ENCODE data around the gene ITGAD. TPM values are rescaled to one million over a fixed set of nuclear protein-coding genes. Genes with fewer than 3 reads are reported as not detected.

Gene ITGAD
- total and polyA plus RNA-seq, 2 of the 13 experiments (the other 11 are each of a cell fraction or from before 2014, with no cell fraction given), result not detected

DNA sequence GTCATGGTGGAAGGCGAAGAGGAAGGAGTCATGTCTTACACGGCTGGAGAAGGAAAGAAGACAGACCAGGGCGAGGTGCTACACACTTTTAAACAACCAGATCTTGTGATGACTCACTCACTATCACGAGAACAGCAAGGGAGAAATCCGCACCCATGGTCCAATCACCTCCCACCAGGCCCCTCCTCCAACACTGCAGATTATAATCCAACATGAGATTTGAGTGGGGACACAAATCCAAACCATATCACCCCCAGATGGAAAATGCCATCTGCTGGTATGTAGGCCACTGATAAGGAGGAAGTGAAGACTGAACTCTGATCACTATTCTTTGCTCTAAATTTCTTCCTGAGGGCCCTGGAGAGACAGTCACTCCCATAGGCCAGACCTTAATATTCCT lies 45.7 kb upstream of the ITGAD start:
- in situ Hi-C loops (cut with HindIII; ENCODE audit: extremely low pct_ligation_motif_present, low pct_unique_long_range_greater_than_20kb), result no loop called here
- no peaks in the 10 kb centered on the region for H3K36me3 ChIP-seq (replicated peaks in 1 of 2; ENCODE audit: control insufficient read depth in 1 of 2, insufficient read depth in 2 of 2, low read length in 2 of 2)
- H3K9me3 ChIP-seq (ENCODE audit: low read length), result no peaks in the 10 kb centered on the region
- H3K4me3 ChIP-seq (replicated peaks in 1 of 3; ENCODE audit: insufficient read depth in 1 of 3, low read depth in 2 of 3, low read length in 3 of 3), result no peak overlapping the region
- H4K20me1 ChIP-seq (ENCODE audit: insufficient read depth, low read length), result no peaks in the 10 kb centered on the region
- ChIA-PET CTCF (ENCODE audit: low intra/inter-chr PET ratio, low total read pairs) (no interaction called here), POLR2A (no interaction called here)
- ATAC-seq (no peak), DNase-seq (ENCODE audit: low spot score) (no peak), FAIRE-seq (no peak)
- intact Hi-C loops (cut with micrococcal nuclease; ENCODE audit: unreplicated experiment), result no loop called here
- H3K27me3 ChIP-seq (ENCODE audit: control insufficient read depth in 1 of 2, insufficient read depth in 2 of 2, low read length in 2 of 2), result peaks cover 7 to 32% of the 10 kb centered on the region in 2 experiments
- H2AFZ ChIP-seq (ENCODE audit: low read length), result no peak overlapping the region
- H3K4me1 ChIP-seq (ENCODE audit: insufficient read depth, low read length), result peaks cover 11% of the 10 kb centered on the region
- H3K9ac ChIP-seq (ENCODE audit: insufficient read depth, low read depth, low read length), result no peak overlapping the region
- H3K79me2 ChIP-seq (ENCODE audit: insufficient read depth, low read length), result no peaks in the 10 kb centered on the region
- WGBS (ENCODE audit: low lambda C conversion rate), result 8% methylated on average over 5 of the region's 5 CpGs
- H3K27ac ChIP-seq (ENCODE audit: extremely low read length, insufficient read depth, low read length), result no peak overlapping the region
- no TSS peak for BruUV-seq (replicated peaks)
- H3K4me2 ChIP-seq (ENCODE audit: low read depth, low read length), result no peak overlapping the region
- TF ChIP-seq, protein P1, sequence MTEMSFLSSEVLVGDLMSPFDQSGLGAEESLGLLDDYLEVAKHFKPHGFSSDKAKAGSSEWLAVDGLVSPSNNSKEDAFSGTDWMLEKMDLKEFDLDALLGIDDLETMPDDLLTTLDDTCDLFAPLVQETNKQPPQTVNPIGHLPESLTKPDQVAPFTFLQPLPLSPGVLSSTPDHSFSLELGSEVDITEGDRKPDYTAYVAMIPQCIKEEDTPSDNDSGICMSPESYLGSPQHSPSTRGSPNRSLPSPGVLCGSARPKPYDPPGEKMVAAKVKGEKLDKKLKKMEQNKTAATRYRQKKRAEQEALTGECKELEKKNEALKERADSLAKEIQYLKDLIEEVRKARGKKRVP (CRISPR knock-in tag; IDR thresholded peaks at IDR 0.05), result no peak
- TF ChIP-seq ZNF678 (CRISPR knock-in tag; IDR thresholded peaks at IDR 0.05), result no peak
- TF ChIP-seq, protein P2, sequence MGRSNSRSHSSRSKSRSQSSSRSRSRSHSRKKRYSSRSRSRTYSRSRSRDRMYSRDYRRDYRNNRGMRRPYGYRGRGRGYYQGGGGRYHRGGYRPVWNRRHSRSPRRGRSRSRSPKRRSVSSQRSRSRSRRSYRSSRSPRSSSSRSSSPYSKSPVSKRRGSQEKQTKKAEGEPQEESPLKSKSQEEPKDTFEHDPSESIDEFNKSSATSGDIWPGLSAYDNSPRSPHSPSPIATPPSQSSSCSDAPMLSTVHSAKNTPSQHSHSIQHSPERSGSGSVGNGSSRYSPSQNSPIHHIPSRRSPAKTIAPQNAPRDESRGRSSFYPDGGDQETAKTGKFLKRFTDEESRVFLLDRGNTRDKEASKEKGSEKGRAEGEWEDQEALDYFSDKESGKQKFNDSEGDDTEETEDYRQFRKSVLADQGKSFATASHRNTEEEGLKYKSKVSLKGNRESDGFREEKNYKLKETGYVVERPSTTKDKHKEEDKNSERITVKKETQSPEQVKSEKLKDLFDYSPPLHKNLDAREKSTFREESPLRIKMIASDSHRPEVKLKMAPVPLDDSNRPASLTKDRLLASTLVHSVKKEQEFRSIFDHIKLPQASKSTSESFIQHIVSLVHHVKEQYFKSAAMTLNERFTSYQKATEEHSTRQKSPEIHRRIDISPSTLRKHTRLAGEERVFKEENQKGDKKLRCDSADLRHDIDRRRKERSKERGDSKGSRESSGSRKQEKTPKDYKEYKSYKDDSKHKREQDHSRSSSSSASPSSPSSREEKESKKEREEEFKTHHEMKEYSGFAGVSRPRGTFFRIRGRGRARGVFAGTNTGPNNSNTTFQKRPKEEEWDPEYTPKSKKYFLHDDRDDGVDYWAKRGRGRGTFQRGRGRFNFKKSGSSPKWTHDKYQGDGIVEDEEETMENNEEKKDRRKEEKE (IDR thresholded peaks at IDR 0.05), result no peak
- TF ChIP-seq, protein P3, sequence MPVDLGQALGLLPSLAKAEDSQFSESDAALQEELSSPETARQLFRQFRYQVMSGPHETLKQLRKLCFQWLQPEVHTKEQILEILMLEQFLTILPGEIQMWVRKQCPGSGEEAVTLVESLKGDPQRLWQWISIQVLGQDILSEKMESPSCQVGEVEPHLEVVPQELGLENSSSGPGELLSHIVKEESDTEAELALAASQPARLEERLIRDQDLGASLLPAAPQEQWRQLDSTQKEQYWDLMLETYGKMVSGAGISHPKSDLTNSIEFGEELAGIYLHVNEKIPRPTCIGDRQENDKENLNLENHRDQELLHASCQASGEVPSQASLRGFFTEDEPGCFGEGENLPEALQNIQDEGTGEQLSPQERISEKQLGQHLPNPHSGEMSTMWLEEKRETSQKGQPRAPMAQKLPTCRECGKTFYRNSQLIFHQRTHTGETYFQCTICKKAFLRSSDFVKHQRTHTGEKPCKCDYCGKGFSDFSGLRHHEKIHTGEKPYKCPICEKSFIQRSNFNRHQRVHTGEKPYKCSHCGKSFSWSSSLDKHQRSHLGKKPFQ (CRISPR knock-in tag; IDR thresholded peaks at IDR 0.05; ENCODE audit: insufficient replicate concordance), result no peak
- no peak for TF ChIP-seq ZNF761 (CRISPR knock-in tag; conservative IDR thresholded peaks at IDR 0.05)
- TF ChIP-seq SMAD9 (CRISPR knock-in tag; IDR thresholded peaks at IDR 0.05), result no peak
- TF ChIP-seq, protein P4, sequence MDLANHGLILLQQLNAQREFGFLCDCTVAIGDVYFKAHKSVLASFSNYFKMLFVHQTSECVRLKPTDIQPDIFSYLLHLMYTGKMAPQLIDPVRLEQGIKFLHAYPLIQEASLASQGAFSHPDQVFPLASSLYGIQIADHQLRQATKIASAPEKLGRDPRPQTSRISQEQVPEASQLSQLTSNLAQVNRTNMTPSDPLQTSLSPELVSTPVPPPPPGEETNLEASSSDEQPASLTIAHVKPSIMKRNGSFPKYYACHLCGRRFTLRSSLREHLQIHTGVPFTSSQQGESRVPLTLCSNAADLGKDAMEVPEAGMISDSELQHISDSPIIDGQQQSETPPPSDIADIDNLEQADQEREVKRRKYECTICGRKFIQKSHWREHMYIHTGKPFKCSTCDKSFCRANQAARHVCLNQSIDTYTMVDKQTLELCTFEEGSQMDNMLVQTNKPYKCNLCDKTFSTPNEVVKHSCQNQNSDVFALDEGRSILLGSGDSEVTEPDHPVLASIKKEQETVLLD (CRISPR knock-in tag; IDR thresholded peaks at IDR 0.05; ENCODE audit: low read depth), result no peak
- no peak for TF ChIP-seq ZNF333 (CRISPR knock-in tag; IDR thresholded peaks at IDR 0.05; ENCODE audit: borderline replicate concordance)
- TF ChIP-seq REXO4 (CRISPR knock-in tag; IDR thresholded peaks at IDR 0.05; ENCODE audit: borderline replicate concordance), result no peak
- TF ChIP-seq, protein P5, sequence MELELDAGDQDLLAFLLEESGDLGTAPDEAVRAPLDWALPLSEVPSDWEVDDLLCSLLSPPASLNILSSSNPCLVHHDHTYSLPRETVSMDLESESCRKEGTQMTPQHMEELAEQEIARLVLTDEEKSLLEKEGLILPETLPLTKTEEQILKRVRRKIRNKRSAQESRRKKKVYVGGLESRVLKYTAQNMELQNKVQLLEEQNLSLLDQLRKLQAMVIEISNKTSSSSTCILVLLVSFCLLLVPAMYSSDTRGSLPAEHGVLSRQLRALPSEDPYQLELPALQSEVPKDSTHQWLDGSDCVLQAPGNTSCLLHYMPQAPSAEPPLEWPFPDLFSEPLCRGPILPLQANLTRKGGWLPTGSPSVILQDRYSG (CRISPR knock-in tag; IDR thresholded peaks at IDR 0.05), result no peak
- TF ChIP-seq HOXA9 (CRISPR knock-in tag; IDR thresholded peaks at IDR 0.05; ENCODE audit: borderline replicate concordance), result no peak
- TF ChIP-seq, protein P6, sequence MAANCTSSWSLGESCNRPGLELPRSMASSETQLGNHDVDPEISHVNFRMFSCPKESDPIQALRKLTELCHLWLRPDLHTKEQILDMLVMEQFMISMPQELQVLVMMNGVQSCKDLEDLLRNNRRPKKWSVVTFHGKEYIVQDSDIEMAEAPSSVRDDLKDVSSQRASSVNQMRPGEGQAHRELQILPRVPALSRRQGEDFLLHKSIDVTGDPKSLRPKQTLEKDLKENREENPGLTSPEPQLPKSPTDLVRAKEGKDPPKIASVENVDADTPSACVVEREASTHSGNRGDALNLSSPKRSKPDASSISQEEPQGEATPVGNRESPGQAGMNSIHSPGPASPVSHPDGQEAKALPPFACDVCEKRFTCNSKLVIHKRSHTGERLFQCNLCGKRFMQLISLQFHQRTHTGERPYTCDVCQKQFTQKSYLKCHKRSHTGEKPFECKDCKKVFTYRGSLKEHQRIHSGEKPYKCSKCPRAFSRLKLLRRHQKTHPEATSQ (CRISPR knock-in tag; IDR thresholded peaks at IDR 0.05; ENCODE audit: borderline replicate concordance), result no peak
- TF ChIP-seq, protein P7, sequence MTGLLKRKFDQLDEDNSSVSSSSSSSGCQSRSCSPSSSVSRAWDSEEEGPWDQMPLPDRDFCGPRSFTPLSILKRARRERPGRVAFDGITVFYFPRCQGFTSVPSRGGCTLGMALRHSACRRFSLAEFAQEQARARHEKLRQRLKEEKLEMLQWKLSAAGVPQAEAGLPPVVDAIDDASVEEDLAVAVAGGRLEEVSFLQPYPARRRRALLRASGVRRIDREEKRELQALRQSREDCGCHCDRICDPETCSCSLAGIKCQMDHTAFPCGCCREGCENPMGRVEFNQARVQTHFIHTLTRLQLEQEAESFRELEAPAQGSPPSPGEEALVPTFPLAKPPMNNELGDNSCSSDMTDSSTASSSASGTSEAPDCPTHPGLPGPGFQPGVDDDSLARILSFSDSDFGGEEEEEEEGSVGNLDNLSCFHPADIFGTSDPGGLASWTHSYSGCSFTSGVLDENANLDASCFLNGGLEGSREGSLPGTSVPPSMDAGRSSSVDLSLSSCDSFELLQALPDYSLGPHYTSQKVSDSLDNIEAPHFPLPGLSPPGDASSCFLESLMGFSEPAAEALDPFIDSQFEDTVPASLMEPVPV (CRISPR knock-in tag; IDR thresholded peaks at IDR 0.05), result no peak

Data from HepG2 (cell line).